Liver (tissue), 9 donors: ENCODE results near the gene ENTREP3. TPM values are rescaled to one million over a fixed set of nuclear protein-coding genes. Genes with fewer than 3 reads are reported as not detected.

Experiments used
- DNase-seq: peaks from one replicate; pipeline ENCODE4 v3.0.0-alpha.2; 2017; ENCODE audit warnings: low spot score
- H3K27ac ChIP-seq, 2 donors: one replicate each; pipeline ENCODE4 v1.7.0; 2013; ENCODE audit warnings: inconsistent platforms in 2 of 2, low read length in 2 of 2, control low read depth in 1 of 2, low read depth in 1 of 2, mild to moderate bottlenecking in 1 of 2
- H3K27me3 ChIP-seq, 4 donors: one replicate each; pipeline versions ENCODE4 v1.6.1 to v1.7.0; 2013; ENCODE audit warnings: low read length in 3 of 4, inconsistent platforms in 1 of 4, mild to moderate bottlenecking in 1 of 4, moderate library complexity in 1 of 4; ENCODE audit not compliant: control insufficient read depth in 4 of 4, insufficient read depth in 4 of 4
- H3K36me3 ChIP-seq, 4 donors: one replicate each; pipeline versions ENCODE4 v1.6.1 to v1.7.0; 2013; ENCODE audit warnings: low read length in 3 of 4, mild to moderate bottlenecking in 3 of 4, low read depth in 1 of 4, moderate library complexity in 1 of 4; ENCODE audit not compliant: control insufficient read depth in 4 of 4, insufficient read depth in 3 of 4
- H3K4me1 ChIP-seq, 4 donors: one replicate each; pipeline versions ENCODE4 v1.6.1 to v1.7.0; 2013; ENCODE audit warnings: low read length in 3 of 4, mild to moderate bottlenecking in 3 of 4, moderate library complexity in 1 of 4; ENCODE audit not compliant: control insufficient read depth in 4 of 4, insufficient read depth in 4 of 4
- H3K4me3 ChIP-seq, 3 donors: one replicate each; pipeline versions ENCODE4 v1.6.1 to v1.7.0; 2013; ENCODE audit warnings: low read length in 3 of 3, control low read depth in 1 of 3, low read depth in 1 of 3, mild to moderate bottlenecking in 1 of 3
- H3K9ac ChIP-seq, 2 donors: one replicate each; pipeline ENCODE4 v1.7.0; 2013; ENCODE audit warnings: low read length in 2 of 2, mild to moderate bottlenecking in 2 of 2, moderate library complexity in 2 of 2, control low read depth in 1 of 2, low read depth in 1 of 2
- H3K9me3 ChIP-seq, 4 donors: one replicate each; pipeline versions ENCODE4 v1.6.1 to v1.7.0; 2013; ENCODE audit warnings: low read length in 3 of 4; ENCODE audit not compliant: control insufficient read depth in 4 of 4
- EGR1 ChIP-seq, 2 donors: IDR thresholded peaks; 2 replicates each; pipeline ENCODE4 v1.6.1; 2016 to 2018; ENCODE audit warnings: antibody characterized with exemption in 2 of 2, low read depth in 2 of 2
- FOXA1 ChIP-seq: IDR thresholded peaks from 2 replicates; pipeline ENCODE4 v1.6.1; 2016; ENCODE audit warnings: antibody characterized with exemption
- FOXA2 ChIP-seq: IDR thresholded peaks from 2 replicates; pipeline ENCODE4 v1.6.1; 2016; ENCODE audit warnings: antibody characterized with exemption
- GABPA ChIP-seq, 2 donors: IDR thresholded peaks in 1 of 2; conservative IDR thresholded peaks in 1 of 2; 2 replicates each; pipeline ENCODE4 v1.6.1; 2016; ENCODE audit warnings: antibody characterized with exemption in 2 of 2, mild to moderate bottlenecking in 1 of 2, moderate library complexity in 1 of 2
- HNF4A ChIP-seq, 2 donors: conservative IDR thresholded peaks; 2 replicates each; pipeline ENCODE4 v1.6.1; 2016; ENCODE audit warnings: antibody characterized with exemption in 2 of 2, mild to moderate bottlenecking in 2 of 2
- HNF4G ChIP-seq: IDR thresholded peaks from 2 replicates; pipeline ENCODE4 v1.6.1; 2016; ENCODE audit warnings: antibody characterized with exemption
- JUND ChIP-seq, 2 donors: IDR thresholded peaks; 2 replicates each; pipeline ENCODE4 v1.6.1; 2016; ENCODE audit warnings: antibody characterized with exemption in 2 of 2
- NR2F2 ChIP-seq: IDR thresholded peaks from 2 replicates; pipeline ENCODE4 v1.6.1; 2016; ENCODE audit warnings: antibody characterized with exemption
- RAD21 ChIP-seq, 2 donors: IDR thresholded peaks; 2 replicates each; pipeline ENCODE4 v1.6.1; 2016; ENCODE audit warnings: antibody characterized with exemption in 2 of 2, mild to moderate bottlenecking in 2 of 2
- RXRA ChIP-seq, 2 donors: IDR thresholded peaks; 2 replicates each; pipeline ENCODE4 v1.6.1; 2017 to 2018; ENCODE audit warnings: antibody characterized with exemption in 2 of 2, mild to moderate bottlenecking in 1 of 2
- SP1 ChIP-seq: IDR thresholded peaks from 2 replicates; pipeline ENCODE4 v1.6.1; 2018; ENCODE audit warnings: antibody characterized with exemption, mild to moderate bottlenecking
- TAF1 ChIP-seq: conservative IDR thresholded peaks from 2 replicates; pipeline ENCODE4 v1.6.1; 2016; ENCODE audit warnings: antibody characterized with exemption, mild to moderate bottlenecking
- YY1 ChIP-seq: IDR thresholded peaks from 2 replicates; pipeline ENCODE4 v1.6.1; 2016; ENCODE audit warnings: antibody characterized with exemption, mild to moderate bottlenecking
- WGBS: extraction: QIAGEN DNeasy Blood & Tissue Kit; methylation state at CpG from one replicate; pipeline ENCODE4 v1.1.7; 2013; 5-methylcytosine and 5-hydroxymethylcytosine counted together
- polyA plus RNA-seq, 2 donors: library from polyadenylated mRNA; stranded (reverse) in 1 of 2; unstranded in 1 of 2; fragments of 200-250 nt in 1 of 2; fragments of >200 nt in 1 of 2; fragmentation: Nextera tagmentation in 1 of 2; extraction: Ambion mirVana in 1 of 2; gene quantifications; one replicate each; pipeline versions ENCODE4 v1.2.1 to v1.2.3, GENCODE V29; 2013 to 2015
- total RNA-seq, 2 donors: library from RNA; depleted of rRNA; stranded (reverse); fragments of >200 nt; gene quantifications; one replicate each; pipeline ENCODE4 v1.2.3, GENCODE V29; 2014
- TF ChIP-seq, protein P1 (sequence below): fragments of 150-350 bp; IDR thresholded peaks from 2 replicates; pipeline ENCODE4 v1.5.1; 2017; ENCODE audit warnings: improper control_type of control experiment, low read depth, low read length; ENCODE audit not compliant: missing input control
- TF ChIP-seq, protein P2 (sequence below): IDR thresholded peaks from 2 replicates; pipeline ENCODE4 v1.6.1; 2016; ENCODE audit warnings: antibody characterized with exemption, mild to moderate bottlenecking
- TF ChIP-seq, protein P3 (sequence below): IDR thresholded peaks from 2 replicates; pipeline ENCODE4 v1.6.1; 2016; ENCODE audit warnings: antibody characterized with exemption
- TF ChIP-seq, protein P4 (sequence below): IDR thresholded peaks from 2 replicates; pipeline ENCODE4 v1.6.1; 2016; ENCODE audit warnings: antibody characterized with exemption
- TF ChIP-seq, protein P5 (sequence below): IDR thresholded peaks from 2 replicates; pipeline ENCODE4 v1.6.1; 2016; ENCODE audit warnings: antibody characterized with exemption
- donor health status: healthy.
- donor health status: healthy.
- donor health status: healthy.
- donor health status: healthy.
- donor health status: healthy.

ENTREP3 gene
- total and polyA plus RNA-seq, 4 donors = 2.8 to 7.9 (median 3.5) TPM

DNA sequence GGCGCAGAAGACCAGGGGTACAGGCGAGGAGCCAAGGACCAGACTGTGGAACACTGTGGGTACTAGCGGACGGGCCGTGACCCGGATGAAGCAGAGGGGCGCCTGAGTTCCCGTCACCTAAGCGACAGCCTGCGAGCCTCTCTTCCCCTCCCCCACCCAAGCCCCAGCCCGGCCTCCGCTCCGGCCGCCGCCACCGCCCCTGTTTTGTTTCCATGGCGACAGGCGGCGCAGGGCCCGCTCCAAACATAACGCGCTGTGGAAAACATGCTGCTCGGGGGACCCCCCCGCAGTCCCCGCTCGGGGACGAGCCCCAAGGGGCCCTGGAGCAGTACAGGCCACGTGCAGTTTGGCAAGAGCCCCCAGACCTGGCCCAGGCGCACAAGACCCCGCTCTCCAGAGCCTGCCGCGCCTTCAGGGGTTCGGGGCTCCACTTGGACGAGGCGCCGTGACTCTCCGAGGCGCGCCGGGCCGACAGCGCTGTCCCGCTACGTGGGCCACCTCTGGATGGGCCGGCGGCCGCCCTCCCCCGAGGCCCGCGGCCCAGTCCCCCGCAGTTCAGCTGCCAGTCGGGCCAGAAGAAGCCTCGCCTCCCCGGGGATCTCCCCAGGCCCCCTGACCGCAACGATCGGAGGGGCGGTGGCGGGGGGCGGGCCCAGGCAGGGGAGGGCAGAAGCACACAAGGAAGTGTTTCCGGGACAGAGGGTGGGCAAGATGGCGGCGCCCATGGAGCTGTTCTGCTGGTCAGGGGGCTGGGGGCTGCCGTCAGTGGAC lies 46.6 kb downstream of the ENTREP3 start, which contains the start of gene MTX1:
TSS of gene MTX1 (plus strand) at position 155 of the 771 bp plus-strand sequence. CDS start at position 265, 110 bp downstream.
- peak within 1 kb of the TSS; percentile 88 to 96 for H3K27ac ChIP-seq
- peak; percentile 87 for DNase-seq
- peaks cover 2 to 28% (median 24%) of the 10 kb centered on the region in 4 donors for H3K4me1 ChIP-seq
- under 1% methylated on average over 64 of the region's 64 CpGs for WGBS
- H3K9me3 ChIP-seq = no peaks in the 10 kb centered on the region
- H3K9ac ChIP-seq = peak within 1 kb of the TSS; percentile 61 to 80
- peaks cover 0 to 7% (median under 1%) of the 10 kb centered on the region in 4 donors for H3K36me3 ChIP-seq
- TF ChIP-seq YY1 (peak; percentile 98), FOXA1 (no peak), HNF4G (no peak), GABPA (IDR thresholded peaks at IDR 0.05 in 1 of 2, conservative IDR thresholded peaks at IDR 0.05 in 1 of 2) (peak in 1 of 2 donors; percentile 76), NR2F2 (peak; percentile 60), JUND (IDR thresholded peaks at IDR 0.05) (no peak), RXRA (IDR thresholded peaks at IDR 0.05) (peak in 1 of 2 donors; percentile 22), HNF4A (conservative IDR thresholded peaks at IDR 0.05) (no peak), SP1 (peak; percentile 52), TAF1 (no peak), FOXA2 (no peak), RAD21 (IDR thresholded peaks at IDR 0.05) (no peak), EGR1 (IDR thresholded peaks at IDR 0.05; ENCODE audit: low read depth in 2 of 2) (no peak)
- TF ChIP-seq, protein P1, sequence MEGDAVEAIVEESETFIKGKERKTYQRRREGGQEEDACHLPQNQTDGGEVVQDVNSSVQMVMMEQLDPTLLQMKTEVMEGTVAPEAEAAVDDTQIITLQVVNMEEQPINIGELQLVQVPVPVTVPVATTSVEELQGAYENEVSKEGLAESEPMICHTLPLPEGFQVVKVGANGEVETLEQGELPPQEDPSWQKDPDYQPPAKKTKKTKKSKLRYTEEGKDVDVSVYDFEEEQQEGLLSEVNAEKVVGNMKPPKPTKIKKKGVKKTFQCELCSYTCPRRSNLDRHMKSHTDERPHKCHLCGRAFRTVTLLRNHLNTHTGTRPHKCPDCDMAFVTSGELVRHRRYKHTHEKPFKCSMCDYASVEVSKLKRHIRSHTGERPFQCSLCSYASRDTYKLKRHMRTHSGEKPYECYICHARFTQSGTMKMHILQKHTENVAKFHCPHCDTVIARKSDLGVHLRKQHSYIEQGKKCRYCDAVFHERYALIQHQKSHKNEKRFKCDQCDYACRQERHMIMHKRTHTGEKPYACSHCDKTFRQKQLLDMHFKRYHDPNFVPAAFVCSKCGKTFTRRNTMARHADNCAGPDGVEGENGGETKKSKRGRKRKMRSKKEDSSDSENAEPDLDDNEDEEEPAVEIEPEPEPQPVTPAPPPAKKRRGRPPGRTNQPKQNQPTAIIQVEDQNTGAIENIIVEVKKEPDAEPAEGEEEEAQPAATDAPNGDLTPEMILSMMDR = no peak
- TF ChIP-seq, protein P2, sequence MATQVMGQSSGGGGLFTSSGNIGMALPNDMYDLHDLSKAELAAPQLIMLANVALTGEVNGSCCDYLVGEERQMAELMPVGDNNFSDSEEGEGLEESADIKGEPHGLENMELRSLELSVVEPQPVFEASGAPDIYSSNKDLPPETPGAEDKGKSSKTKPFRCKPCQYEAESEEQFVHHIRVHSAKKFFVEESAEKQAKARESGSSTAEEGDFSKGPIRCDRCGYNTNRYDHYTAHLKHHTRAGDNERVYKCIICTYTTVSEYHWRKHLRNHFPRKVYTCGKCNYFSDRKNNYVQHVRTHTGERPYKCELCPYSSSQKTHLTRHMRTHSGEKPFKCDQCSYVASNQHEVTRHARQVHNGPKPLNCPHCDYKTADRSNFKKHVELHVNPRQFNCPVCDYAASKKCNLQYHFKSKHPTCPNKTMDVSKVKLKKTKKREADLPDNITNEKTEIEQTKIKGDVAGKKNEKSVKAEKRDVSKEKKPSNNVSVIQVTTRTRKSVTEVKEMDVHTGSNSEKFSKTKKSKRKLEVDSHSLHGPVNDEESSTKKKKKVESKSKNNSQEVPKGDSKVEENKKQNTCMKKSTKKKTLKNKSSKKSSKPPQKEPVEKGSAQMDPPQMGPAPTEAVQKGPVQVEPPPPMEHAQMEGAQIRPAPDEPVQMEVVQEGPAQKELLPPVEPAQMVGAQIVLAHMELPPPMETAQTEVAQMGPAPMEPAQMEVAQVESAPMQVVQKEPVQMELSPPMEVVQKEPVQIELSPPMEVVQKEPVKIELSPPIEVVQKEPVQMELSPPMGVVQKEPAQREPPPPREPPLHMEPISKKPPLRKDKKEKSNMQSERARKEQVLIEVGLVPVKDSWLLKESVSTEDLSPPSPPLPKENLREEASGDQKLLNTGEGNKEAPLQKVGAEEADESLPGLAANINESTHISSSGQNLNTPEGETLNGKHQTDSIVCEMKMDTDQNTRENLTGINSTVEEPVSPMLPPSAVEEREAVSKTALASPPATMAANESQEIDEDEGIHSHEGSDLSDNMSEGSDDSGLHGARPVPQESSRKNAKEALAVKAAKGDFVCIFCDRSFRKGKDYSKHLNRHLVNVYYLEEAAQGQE = no peak
- TF ChIP-seq, protein P3, sequence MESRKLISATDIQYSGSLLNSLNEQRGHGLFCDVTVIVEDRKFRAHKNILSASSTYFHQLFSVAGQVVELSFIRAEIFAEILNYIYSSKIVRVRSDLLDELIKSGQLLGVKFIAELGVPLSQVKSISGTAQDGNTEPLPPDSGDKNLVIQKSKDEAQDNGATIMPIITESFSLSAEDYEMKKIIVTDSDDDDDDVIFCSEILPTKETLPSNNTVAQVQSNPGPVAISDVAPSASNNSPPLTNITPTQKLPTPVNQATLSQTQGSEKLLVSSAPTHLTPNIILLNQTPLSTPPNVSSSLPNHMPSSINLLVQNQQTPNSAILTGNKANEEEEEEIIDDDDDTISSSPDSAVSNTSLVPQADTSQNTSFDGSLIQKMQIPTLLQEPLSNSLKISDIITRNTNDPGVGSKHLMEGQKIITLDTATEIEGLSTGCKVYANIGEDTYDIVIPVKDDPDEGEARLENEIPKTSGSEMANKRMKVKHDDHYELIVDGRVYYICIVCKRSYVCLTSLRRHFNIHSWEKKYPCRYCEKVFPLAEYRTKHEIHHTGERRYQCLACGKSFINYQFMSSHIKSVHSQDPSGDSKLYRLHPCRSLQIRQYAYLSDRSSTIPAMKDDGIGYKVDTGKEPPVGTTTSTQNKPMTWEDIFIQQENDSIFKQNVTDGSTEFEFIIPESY = no peak
- TF ChIP-seq, protein P4, sequence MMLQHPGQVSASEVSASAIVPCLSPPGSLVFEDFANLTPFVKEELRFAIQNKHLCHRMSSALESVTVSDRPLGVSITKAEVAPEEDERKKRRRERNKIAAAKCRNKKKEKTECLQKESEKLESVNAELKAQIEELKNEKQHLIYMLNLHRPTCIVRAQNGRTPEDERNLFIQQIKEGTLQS = no peak
- TF ChIP-seq, protein P5, sequence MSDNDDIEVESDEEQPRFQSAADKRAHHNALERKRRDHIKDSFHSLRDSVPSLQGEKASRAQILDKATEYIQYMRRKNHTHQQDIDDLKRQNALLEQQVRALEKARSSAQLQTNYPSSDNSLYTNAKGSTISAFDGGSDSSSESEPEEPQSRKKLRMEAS = no peak
- no peaks in the 10 kb centered on the region for H3K27me3 ChIP-seq
- H3K4me3 ChIP-seq = peak within 1 kb of the TSS; percentile 81 to 97 (median 91)
